ENCODE data around the gene PPP1R13B. TPM values are rescaled to one million over a fixed set of nuclear protein-coding genes. Genes with fewer than 3 reads are reported as not detected.

The PPP1R13B gene
- total RNA-seq, 2 experiments from 2014 or later, result 11.6 to 12.0 TPM

DNA sequence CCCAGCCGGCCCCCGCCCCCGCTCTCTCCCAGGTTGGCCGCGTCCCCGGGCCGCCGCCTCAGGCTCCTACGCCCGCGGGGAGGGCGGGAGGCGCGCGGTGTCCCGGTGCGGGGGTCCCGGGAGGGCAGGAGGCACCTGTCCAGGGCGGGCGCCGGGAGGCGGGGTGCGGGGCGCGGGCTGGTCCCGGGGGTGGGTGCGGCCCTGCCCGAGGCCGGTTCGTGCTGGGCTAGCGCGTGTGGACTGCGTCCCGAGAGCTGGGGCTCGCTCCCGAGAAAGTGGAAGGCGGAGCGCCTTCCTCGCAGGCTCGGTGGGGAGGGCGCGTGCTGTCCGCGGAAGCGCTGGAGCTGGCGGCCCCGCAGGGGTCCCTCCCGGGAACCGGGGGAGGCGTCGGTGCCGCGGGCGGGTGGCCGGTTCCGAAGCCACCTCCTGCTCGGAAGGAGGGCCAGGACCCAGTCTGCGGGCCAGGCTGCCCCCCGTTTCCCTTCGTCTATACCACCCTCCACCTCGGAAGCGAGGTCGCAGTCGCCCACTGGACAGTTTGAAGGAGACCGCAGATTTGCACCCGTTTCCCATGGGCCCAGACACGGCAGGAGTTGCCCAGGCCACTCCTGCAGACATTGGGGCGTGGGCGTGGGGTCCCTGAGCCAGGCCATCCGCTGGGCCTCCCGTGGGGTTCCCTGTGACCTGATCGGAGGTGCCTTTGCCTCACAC is 131.1 kb downstream of the PPP1R13B start:
- CTCF ChIA-PET, result interaction anchor here (1.2 to 1.5 kb wide), 2 partner anchors 14 to 25 kb away, joined by 3 read pairs; no protein-coding TSS in a partner anchor
- Mint-ChIP-seq H3K4me3 (peak overlapping the region; percentile 97), H3K36me3 (ENCODE audit: low read depth) (peaks cover 3% of the 10 kb centered on the region), H3K4me1 (peaks cover 67% of the 10 kb centered on the region), H3K27me3 (no peaks in the 10 kb centered on the region), H3K9me3 (no peaks in the 10 kb centered on the region), H3K27ac (no peak overlapping the region)
- POLR2A ChIA-PET, result no interaction called here
- DNase-seq, result peak; percentile 28

DNA sequence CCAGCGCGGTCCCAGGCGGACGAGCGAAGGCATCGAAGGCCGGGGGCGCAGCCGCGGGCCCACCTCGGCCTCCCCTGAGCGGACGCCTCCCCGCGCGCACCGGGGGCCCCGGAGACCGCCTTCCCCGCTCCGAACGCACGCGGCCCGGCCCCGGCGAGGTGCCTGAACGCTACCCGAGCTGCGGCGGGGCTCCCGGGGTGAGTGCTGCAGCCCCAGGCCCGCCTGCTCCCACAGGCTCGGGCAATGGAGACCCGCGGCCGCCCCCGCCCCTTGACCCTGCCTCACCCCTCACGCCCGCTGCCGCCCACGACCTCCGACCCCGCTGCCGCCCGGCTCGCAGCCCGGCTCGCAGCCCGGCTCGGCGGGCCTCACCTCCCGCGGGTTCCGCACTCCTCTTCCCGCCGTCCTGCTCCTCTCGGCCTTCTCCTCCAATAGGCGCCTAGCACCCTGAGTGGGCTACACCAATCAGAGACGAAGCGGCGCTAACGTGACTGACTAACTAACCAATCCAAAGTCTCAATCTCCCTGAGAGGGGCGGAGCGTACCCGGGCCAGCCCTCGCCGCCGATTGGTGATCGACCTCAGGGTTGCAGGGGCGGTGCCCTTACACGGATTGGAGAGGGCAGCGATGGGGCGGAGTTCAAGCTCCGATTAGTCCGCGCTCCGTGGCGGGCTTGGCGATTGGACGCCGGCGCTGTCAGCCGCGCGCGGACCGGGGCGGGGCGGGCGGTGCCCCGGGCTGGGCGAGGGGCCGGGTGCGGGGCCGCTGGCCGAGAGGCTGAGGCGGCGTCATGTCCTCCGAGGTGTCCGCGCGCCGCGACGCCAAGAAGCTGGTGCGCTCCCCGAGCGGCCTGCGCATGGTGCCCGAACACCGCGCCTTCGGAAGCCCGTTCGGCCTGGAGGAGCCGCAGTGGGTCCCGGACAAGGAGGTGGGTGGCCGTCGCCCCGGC is 132.0 kb downstream of the PPP1R13B start, which contains the start of the genes XRCC3 and ZFYVE21:
Gene XRCC3, minus strand, starts transcription at position 400 of the 949 bp plus-strand sequence. CDS start 4,364 bp downstream, outside the sequence.
Gene ZFYVE21, plus strand, starts transcription at position 759 of the 949 bp plus-strand sequence. Its CDS starts 32 bp downstream, at position 791.
- Mint-ChIP-seq H3K27ac (peak within 1 kb of the TSS; percentile 96), H3K4me1 (peaks cover 70% of the 10 kb centered on the region), H3K36me3 (ENCODE audit: low read depth) (peaks cover 3% of the 10 kb centered on the region), H3K4me3 (peak within 1 kb of the TSS; percentile 97), H3K9me3 (no peaks in the 10 kb centered on the region), H3K27me3 (no peaks in the 10 kb centered on the region)
- peak; percentile 100 for DNase-seq
- CTCF ChIA-PET, result interaction anchor here (0.6 to 1.5 kb wide), 4 partner anchors 11 to 956 kb away, joined by 3 read pairs; no protein-coding TSS in a partner anchor
- POLR2A ChIA-PET, result no interaction called here

DNA sequence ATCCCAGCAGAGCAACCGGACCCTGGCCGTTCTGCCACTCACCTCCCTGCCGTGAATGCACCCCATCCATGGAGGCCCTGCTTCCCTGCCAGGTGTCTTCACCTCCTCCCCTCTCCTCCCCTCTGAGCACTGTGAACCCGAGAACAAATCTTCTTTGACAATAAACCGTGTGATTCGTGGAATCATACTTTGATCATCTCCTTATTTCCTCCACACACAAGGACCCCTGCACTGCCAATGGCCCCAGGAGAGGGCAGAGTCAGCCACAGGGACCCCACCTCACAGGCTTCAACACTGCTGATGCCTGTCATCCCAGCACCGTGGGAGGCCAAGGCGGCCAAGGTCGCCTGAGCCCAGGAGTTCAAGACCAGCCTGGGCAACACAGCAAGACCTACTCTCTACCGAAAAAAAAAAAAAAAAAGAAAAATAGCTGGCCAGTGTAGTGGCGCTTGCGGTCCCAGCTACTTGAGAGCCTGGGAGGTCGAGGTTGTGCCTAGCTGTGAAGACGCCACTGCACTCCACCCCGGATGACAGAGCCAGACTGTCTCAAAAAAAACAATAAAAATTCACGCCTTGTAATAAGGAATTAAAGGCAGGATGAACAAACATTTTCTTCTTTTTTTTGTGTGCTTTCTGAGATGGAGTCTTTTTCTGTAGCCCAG is 133.2 kb downstream of the PPP1R13B start:
- ChIA-PET POLR2A (interaction anchor here (0.7 kb wide), 1 partner anchor 12 kb away, joined by 3 read pairs; no protein-coding TSS in a partner anchor), CTCF (interaction anchor here (0.6 to 1.2 kb wide), 3 partner anchors 12 to 47 kb away, joined by 3 read pairs; no protein-coding TSS in a partner anchor)
- peak overlapping the region; percentile 97 for H3K4me3 Mint-ChIP-seq
- DNase-seq, result no peak
- H3K27ac Mint-ChIP-seq, result peak overlapping the region; percentile 93
- peaks cover 4% of the 10 kb centered on the region for H3K36me3 Mint-ChIP-seq (ENCODE audit: low read depth)
- no peaks in the 10 kb centered on the region for H3K9me3 Mint-ChIP-seq
- no peaks in the 10 kb centered on the region for H3K27me3 Mint-ChIP-seq
- peaks cover 60% of the 10 kb centered on the region for H3K4me1 Mint-ChIP-seq

DNA sequence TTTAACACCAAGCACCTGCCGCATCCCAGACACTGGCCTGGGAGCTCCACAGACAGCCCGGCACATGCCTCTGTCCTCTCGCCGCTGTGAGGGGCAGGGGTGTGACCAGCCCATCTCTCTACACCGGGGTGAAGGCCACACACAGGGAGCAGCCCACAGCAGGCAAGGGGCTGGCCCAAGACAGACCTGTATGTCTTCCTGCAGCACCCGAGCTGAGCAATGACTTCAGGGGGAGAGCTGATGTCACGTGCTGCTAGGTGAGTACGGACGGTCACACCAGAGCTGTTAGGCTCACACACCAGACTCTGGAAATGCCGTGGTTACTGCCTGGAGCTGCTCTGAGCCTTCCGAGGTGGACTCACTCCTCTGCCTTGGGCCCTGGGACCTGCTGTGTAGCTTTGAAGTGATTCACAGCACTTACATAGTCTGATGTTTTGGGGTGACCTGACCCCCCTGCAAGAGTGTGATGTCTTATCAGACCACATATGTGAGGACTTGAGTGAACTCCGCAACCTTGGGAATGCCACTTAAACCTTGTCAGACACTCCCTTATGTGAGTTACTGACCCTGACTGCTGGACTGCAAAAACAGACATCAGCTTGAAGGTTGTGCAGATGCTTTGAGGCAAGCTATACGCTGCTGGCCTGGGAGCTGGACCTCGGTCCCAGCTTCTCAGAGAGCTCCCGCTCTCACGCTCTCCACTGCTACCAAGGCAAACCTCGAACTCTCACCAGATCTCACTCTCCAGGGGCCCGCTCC is 133.9 kb downstream of the PPP1R13B start:
- ChIA-PET CTCF (interaction anchor here (1.2 kb wide), 1 partner anchor 15 kb away, joined by 3 read pairs; no protein-coding TSS in a partner anchor), POLR2A (interaction anchor here (0.7 kb wide), 1 partner anchor 11 kb away, joined by 3 read pairs; no protein-coding TSS in a partner anchor)
- Mint-ChIP-seq H3K27ac (peak overlapping the region; percentile 93), H3K27me3 (no peaks in the 10 kb centered on the region), H3K4me3 (peak overlapping the region; percentile 97), H3K36me3 (ENCODE audit: low read depth) (peaks cover 4% of the 10 kb centered on the region), H3K9me3 (no peaks in the 10 kb centered on the region), H3K4me1 (peaks cover 55% of the 10 kb centered on the region)
- no peak for DNase-seq

DNA sequence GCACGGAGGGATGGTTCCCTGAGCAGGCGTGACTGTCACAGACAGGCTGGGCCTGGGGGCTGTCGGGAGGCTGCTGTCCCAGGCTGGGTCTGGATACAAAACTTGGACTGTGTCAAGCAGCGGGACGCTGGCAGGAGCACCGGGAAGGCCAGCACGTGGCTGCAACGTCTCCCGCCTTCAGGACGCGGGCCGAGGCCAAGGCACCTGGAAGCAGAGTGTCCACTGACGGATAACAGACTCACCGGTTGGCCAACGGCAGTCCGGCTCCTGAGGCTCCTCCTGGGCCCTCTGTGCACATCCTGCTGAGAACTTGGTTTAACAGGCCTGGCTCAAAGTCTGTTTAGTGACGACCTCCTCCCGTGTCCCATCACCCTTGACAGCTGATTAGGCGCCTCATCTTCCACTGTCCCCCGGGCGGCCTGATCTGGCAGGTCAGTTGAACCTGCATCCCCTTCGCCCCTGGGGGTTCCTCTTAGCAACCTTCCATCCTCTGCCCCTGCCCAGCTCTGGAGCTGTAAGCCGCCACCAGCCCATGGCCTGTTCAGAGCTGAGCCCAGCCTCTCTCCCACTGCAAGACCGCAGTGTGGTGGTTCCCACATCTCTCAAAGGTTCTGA is 134.6 kb downstream of the PPP1R13B start:
- Mint-ChIP-seq H3K27ac (peak overlapping the region; percentile 93), H3K4me1 (peaks cover 49% of the 10 kb centered on the region), H3K4me3 (peak overlapping the region; percentile 22), H3K27me3 (no peaks in the 10 kb centered on the region), H3K9me3 (no peaks in the 10 kb centered on the region), H3K36me3 (ENCODE audit: low read depth) (peaks cover 4% of the 10 kb centered on the region)
- DNase-seq, result no peak
- CTCF ChIA-PET, result interaction anchor here (1.2 kb wide), 1 partner anchor 14 kb away, joined by 3 read pairs; no protein-coding TSS in a partner anchor
- POLR2A ChIA-PET, result no interaction called here

DNA sequence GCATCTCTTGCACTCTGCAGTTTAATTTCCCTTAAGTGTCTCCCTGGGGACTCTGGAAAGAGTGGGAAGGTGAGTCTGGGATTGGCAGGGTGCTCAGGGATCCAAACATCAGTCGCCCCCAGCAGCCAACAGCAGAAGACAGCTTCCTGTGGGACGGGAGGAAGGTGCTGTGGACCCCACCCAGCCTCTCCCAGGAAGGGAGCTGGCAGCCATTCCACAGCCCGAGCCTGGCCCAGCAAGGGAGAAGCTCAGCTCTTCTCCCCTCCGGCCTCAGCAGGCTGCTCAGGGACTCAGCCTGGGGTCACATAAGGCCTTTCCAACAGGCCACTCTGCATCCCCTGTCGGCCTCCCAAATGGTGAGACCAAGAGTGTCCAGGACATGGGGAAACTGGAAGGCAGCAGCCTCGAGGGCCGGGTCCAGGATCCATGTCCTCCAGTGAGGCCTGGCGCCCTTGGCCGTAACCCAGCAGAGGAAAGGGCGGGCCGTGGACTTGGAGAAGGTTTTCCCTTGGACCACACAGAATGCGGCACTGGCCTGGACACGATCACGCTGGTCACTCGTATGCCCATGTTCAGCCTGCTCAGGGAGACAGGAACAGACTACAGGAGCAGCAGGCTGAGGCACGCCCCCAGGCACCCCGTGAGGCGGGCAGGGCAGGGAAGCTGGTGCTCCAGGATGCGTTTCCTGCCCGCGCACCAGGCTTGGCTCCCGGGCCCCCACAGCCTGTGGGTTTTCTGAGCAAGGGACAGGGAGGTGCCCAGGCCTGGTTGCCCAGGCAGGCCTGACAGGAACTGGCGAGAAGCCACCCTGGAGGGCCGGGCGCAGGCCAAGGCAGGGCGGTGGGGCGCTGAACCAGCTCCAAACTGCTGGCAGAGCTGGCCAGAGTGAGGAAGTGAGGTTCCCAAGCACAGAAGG is 135.6 kb downstream of the PPP1R13B start:
- peaks cover 40% of the 10 kb centered on the region for H3K4me1 Mint-ChIP-seq
- no peak for DNase-seq
- H3K36me3 Mint-ChIP-seq (ENCODE audit: low read depth), result peaks cover 4% of the 10 kb centered on the region
- no peaks in the 10 kb centered on the region for H3K27me3 Mint-ChIP-seq
- ChIA-PET POLR2A (no interaction called here), CTCF (interaction anchor here (0.7 kb wide), 1 partner anchor 11 kb away, joined by 4 read pairs; no protein-coding TSS in a partner anchor)
- no peaks in the 10 kb centered on the region for H3K9me3 Mint-ChIP-seq
- no peak overlapping the region for H3K4me3 Mint-ChIP-seq
- H3K27ac Mint-ChIP-seq, result peak overlapping the region; percentile 13

DNA sequence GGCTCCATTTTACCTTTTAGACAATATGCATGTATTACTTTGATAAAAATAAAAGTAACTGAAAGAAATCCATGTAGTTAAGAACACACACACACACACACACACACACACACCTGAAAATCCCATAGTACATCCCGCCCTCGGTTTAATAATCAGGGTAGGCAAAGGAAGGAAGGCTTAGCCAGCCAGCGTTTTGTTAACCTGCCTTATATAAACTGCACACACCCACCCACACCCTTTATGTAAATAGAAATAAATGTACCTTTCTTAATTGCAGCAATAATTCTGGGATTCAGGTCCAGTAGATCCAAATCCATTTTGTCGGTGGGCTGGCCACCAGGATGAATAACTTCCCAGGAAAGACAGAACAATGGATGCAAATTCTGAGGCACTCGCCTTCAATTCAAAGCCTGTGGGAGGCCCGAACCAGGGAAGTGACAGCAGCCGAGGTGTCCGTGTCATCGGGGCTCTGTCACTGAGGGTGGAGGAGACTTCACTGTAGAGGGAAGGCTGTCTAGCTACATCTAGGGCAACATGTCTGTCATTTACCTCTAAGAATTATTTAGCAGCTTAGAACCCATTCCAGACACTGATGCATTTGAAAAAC is 136.5 kb downstream of the PPP1R13B start:
- Mint-ChIP-seq H3K27ac (peak overlapping the region; percentile 25), H3K9me3 (no peaks in the 10 kb centered on the region)
- CTCF ChIA-PET, result interaction anchor here (0.7 kb wide), 1 partner anchor 12 kb away, joined by 4 read pairs; no protein-coding TSS in a partner anchor

DNA sequence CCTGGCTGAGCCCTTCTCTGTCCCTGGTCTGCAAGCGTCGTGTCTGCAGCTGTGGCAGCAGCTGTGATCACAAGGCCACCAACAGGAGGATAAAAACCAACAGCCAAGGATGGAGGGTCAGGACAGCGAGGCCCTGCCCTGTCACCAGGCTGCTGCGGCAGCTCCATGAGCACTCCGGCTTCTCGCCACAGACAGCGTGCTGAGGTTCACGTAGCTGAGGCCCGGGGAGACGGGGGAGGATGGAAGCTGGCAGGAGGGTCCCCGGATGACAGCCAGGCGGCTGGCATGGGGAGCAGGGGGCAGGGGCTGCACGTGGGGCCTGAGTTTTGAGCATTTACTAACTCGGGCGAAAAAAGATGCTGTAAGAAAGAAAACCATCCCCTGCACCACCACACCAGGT is 137.6 kb downstream of the PPP1R13B start:
- POLR2A ChIA-PET, result no interaction called here
- no peak for DNase-seq
- peaks cover 39% of the 10 kb centered on the region for H3K4me1 Mint-ChIP-seq
- H3K4me3 Mint-ChIP-seq, result no peak overlapping the region
- peaks cover 6% of the 10 kb centered on the region for H3K36me3 Mint-ChIP-seq (ENCODE audit: low read depth)
- H3K9me3 Mint-ChIP-seq, result no peaks in the 10 kb centered on the region
- CTCF ChIA-PET, result no interaction called here
- H3K27ac Mint-ChIP-seq, result peak overlapping the region; percentile 54
- no peaks in the 10 kb centered on the region for H3K27me3 Mint-ChIP-seq

More for the DNA sequence above, 136.5 kb downstream of the PPP1R13B start:
- POLR2A ChIA-PET, result no interaction called here
- Mint-ChIP-seq H3K36me3 (ENCODE audit: low read depth) (peaks cover 4% of the 10 kb centered on the region), H3K4me1 (peaks cover 38% of the 10 kb centered on the region), H3K27me3 (no peaks in the 10 kb centered on the region), H3K4me3 (no peak overlapping the region)
- DNase-seq, result no peak

DNA sequence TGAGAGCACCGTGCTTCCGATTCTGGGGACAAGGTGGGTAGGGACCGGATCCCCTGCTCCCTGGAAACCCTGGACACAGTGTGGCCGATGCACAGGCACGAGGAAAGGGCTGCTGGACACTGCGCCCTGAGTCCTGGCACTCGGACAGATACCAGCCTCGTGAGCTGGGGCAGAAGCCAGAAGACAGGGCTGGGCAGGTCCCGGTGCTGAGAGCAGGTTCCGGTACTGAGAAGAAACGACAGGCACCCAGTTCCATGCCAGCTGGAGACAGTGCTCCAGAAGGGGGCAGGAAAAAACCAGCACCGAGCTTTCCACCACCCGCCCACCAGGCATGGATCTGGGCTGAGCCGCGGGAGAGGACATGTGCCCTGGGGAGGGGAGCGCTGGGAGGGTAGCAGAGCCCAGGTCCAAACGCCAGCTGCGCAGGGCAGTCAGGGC is 138.6 kb downstream of the PPP1R13B start:
- Mint-ChIP-seq H3K9me3 (no peaks in the 10 kb centered on the region), H3K27me3 (no peaks in the 10 kb centered on the region), H3K36me3 (ENCODE audit: low read depth) (peaks cover 10% of the 10 kb centered on the region), H3K4me1 (peaks cover 37% of the 10 kb centered on the region), H3K4me3 (no peak overlapping the region), H3K27ac (no peak overlapping the region)
- ChIA-PET POLR2A (interaction anchor here (0.7 kb wide), 1 partner anchor 37 kb away, joined by 3 read pairs; no protein-coding TSS in a partner anchor), CTCF (no interaction called here)
- DNase-seq, result no peak

All from activated CD4-positive, alpha-beta T cell treated with anti-CD3 and anti-CD28 coated beads, Interleukin-2, amount 10 ng/mL, durations not matched to agents 7 days and 5 days (primary cell).